GM18517 (cell line): ENCODE results near the gene CRB2.

Experiments
- ATAC-seq: cut with Tn5 transposase; IDR thresholded peaks from one replicate; pipeline ENCODE4 v1.9.1; 2021; ENCODE audit warnings: mild to moderate bottlenecking, moderate library complexity; ENCODE audit not compliant: unreplicated experiment

The CRB2 gene

GRCh38 chr9:123361731-123362510, 5.9 kb downstream of the CRB2 start:
- no peak for ATAC-seq

- ATAC-seq: no peak
These were observed 6.9 kb downstream of the CRB2 start for GRCh38 chr9:123362856-123363255.

GRCh38 chr9:123364241-123364824, 8.3 kb downstream of the CRB2 start:
- ATAC-seq: no peak

GRCh38 chr9:123365287-123365880, 9.4 kb downstream of the CRB2 start:
- ATAC-seq: no peak

- ATAC-seq: no peak
These were observed 10.0 kb downstream of the CRB2 start for GRCh38 chr9:123365881-123366528.

GRCh38 chr9:123368023-123368422, 12.0 kb downstream of the CRB2 start:
- no peak for ATAC-seq

GRCh38 chr9:123368536-123369153, 12.6 kb downstream of the CRB2 start:
- no peak for ATAC-seq

GRCh38 chr9:123369296-123369695, 13.3 kb downstream of the CRB2 start:
- ATAC-seq: no peak

- ATAC-seq: no peak
These were observed 14.1 kb downstream of the CRB2 start for GRCh38 chr9:123370108-123370507.

GRCh38 chr9:123370526-123371227, 14.7 kb downstream of the CRB2 start:
- no peak for ATAC-seq

GRCh38 chr9:123371228-123371584, 15.2 kb downstream of the CRB2 start:
- ATAC-seq: no peak

- no peak for ATAC-seq
These were observed 16.0 kb downstream of the CRB2 start for GRCh38 chr9:123371805-123372590.

GRCh38 chr9:123372766-123373446, 16.9 kb downstream of the CRB2 start:
- ATAC-seq: no peak

- no peak for ATAC-seq
These were observed 17.5 kb downstream of the CRB2 start for GRCh38 chr9:123373447-123373923.

- ATAC-seq: no peak
These were observed 17.9 kb downstream of the CRB2 start for GRCh38 chr9:123373946-123374345.

- ATAC-seq: no peak
These were observed 19.6 kb downstream of the CRB2 start for GRCh38 chr9:123375469-123376132.

GRCh38 chr9:123376218-123377071, 20.4 kb downstream of the CRB2 start:
- no peak for ATAC-seq
